ENCODE data around the gene PDZK1IP1.

The PDZK1IP1 gene

DNA sequence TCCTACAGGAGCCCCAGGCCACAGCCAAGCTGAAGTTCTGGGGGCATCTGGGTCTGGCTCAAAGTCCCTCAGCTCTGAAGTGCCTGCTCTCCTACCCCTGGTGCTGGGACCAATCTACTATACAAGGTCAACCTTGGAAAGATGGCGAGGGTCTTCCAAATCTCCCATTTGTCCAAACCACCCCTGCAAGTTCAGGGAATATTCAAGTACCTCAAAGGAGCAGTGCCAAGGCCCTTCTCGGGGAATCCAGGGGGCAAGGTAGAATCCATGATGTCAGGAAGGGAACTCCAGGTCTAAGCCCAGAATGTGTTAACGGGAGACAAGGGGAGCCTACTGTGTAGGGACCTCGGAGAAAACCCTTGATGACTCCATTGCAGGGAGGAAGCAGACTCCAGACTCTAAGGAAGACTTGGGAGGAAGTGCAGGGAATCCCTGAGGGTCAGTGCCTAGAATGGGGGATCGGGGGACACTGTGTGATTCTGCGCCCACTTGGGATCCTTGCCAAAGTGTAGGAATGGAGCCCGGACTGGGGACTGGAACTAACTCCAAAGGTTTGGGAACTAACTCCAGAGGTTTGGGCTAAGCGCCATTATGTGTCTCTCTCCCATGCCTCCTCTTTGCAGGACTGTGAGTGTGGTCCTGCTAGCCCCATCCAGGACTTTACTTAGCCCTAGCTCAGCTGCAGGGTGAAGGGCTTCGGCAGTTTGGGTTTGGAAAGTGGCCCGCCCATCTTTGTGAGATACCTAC is 33.5 kb upstream of the PDZK1IP1 start:
- no peaks in the 10 kb centered on the region for H3K36me3 ChIP-seq (ENCODE audit: low read depth)
- no peak overlapping the region for H3K27ac ChIP-seq (ENCODE audit: poor library complexity, severe bottlenecking)
- TF ChIP-seq, protein P1, sequence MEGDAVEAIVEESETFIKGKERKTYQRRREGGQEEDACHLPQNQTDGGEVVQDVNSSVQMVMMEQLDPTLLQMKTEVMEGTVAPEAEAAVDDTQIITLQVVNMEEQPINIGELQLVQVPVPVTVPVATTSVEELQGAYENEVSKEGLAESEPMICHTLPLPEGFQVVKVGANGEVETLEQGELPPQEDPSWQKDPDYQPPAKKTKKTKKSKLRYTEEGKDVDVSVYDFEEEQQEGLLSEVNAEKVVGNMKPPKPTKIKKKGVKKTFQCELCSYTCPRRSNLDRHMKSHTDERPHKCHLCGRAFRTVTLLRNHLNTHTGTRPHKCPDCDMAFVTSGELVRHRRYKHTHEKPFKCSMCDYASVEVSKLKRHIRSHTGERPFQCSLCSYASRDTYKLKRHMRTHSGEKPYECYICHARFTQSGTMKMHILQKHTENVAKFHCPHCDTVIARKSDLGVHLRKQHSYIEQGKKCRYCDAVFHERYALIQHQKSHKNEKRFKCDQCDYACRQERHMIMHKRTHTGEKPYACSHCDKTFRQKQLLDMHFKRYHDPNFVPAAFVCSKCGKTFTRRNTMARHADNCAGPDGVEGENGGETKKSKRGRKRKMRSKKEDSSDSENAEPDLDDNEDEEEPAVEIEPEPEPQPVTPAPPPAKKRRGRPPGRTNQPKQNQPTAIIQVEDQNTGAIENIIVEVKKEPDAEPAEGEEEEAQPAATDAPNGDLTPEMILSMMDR (IDR thresholded peaks at IDR 0.05; ENCODE audit: poor library complexity, severe bottlenecking) = no peak
- H3K4me3 ChIP-seq (ENCODE audit: severe bottlenecking) = no peak overlapping the region
- DNase-seq (ENCODE audit: low spot score) (no peak), ATAC-seq (ENCODE audit: low read depth) (no peak)
- no peaks in the 10 kb centered on the region for H3K4me1 ChIP-seq (ENCODE audit: insufficient read depth, poor library complexity, severe bottlenecking)
- H3K9me3 ChIP-seq (ENCODE audit: severe bottlenecking) = no peaks in the 10 kb centered on the region
- H3K27me3 ChIP-seq (ENCODE audit: insufficient read depth, poor library complexity, severe bottlenecking) = peaks cover 62% of the 10 kb centered on the region

DNA sequence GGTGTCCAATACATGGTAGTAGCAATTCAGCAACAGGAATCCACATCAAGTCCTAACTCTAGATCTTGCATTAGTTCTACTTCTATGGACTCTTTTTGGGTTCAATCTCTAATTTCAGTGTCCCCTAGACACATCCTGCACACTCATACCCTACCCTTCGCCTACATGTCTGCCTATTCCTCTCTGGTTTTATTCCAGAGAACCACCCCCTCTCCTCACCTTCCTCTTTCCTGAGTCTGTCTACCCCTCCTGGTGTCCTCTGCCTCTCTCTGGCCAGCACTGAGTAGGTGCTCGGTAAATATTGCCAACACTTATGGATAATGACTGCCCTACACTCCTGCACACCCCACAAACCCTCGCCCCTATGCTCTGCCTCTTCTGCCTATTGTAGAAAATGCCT is 32.6 kb upstream of the PDZK1IP1 start:
- no peak for ATAC-seq (ENCODE audit: low read depth)
- H3K4me3 ChIP-seq (ENCODE audit: severe bottlenecking) = no peak overlapping the region
- DNase-seq (ENCODE audit: low spot score) = no peak
- H3K27me3 ChIP-seq (ENCODE audit: insufficient read depth, poor library complexity, severe bottlenecking) = peaks cover 53% of the 10 kb centered on the region
- no peaks in the 10 kb centered on the region for H3K9me3 ChIP-seq (ENCODE audit: severe bottlenecking)
- no peaks in the 10 kb centered on the region for H3K4me1 ChIP-seq (ENCODE audit: insufficient read depth, poor library complexity, severe bottlenecking)
- H3K36me3 ChIP-seq (ENCODE audit: low read depth) = no peaks in the 10 kb centered on the region
- TF ChIP-seq, protein P1 (IDR thresholded peaks at IDR 0.05; ENCODE audit: poor library complexity, severe bottlenecking) = no peak
- no peak overlapping the region for H3K27ac ChIP-seq (ENCODE audit: poor library complexity, severe bottlenecking)

DNA sequence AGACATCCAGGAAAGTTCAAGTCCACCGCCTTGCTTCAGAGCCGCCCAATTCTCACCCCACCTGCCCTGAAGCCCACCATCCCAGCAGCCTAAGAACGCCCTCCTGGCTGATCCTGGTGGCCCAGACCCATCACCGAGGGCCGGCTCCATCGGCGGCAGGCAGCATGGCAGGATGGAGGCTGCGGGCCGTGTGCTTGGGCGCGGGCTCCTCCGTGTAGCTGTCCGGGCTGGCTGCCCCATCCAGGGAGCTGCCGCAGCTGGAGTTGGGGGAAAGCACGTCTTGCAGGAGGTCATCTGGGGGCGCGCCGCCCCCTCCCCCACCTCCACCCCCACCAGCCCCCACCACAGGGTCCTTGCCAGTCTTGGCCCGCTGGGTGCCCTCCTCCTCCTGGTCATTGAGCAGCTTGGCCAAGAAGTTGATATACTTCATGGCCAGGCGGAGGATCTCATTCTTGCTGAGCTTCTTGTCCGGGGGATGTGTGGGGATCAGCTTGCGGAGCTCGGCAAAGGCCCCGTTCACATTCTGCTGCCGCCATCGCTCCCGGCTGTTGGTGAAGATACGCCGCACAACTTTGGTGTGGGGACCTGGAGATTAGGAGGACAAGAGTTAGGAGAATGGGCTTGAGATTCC is 29.9 kb upstream of the PDZK1IP1 start:
- TF ChIP-seq, protein P1 (IDR thresholded peaks at IDR 0.05; ENCODE audit: poor library complexity, severe bottlenecking) = no peak
- H3K4me3 ChIP-seq (ENCODE audit: severe bottlenecking) = no peak overlapping the region
- H3K4me1 ChIP-seq (ENCODE audit: insufficient read depth, poor library complexity, severe bottlenecking) = no peaks in the 10 kb centered on the region
- DNase-seq (ENCODE audit: low spot score) = no peak
- no peaks in the 10 kb centered on the region for H3K36me3 ChIP-seq (ENCODE audit: low read depth)
- no peak overlapping the region for H3K27ac ChIP-seq (ENCODE audit: poor library complexity, severe bottlenecking)
- ATAC-seq (ENCODE audit: low read depth) = no peak
- H3K27me3 ChIP-seq (ENCODE audit: insufficient read depth, poor library complexity, severe bottlenecking) = peaks cover 25% of the 10 kb centered on the region
- no peaks in the 10 kb centered on the region for H3K9me3 ChIP-seq (ENCODE audit: severe bottlenecking)

DNA sequence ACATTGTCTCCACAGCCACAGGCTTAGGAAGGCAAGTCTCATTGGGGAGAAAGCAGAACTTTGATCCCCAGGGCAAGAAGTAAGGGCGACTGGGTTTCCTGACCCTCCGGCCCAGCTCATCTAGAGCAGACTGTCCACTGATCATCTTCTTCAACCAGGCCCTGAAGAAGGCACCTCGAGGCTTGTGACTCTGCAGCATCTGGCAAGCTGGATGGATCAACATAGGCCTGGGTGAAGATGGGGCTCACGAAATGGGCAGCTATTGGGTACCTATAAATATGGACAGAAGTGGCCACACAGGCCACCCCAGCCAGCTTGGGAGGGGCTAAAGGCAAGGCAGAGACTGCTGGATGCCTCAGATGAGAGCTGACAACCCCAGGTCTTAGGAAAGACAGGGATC is 29.2 kb upstream of the PDZK1IP1 start:
- no peaks in the 10 kb centered on the region for H3K4me1 ChIP-seq (ENCODE audit: insufficient read depth, poor library complexity, severe bottlenecking)
- TF ChIP-seq, protein P1 (IDR thresholded peaks at IDR 0.05; ENCODE audit: poor library complexity, severe bottlenecking) = no peak
- DNase-seq (ENCODE audit: low spot score) = no peak
- H3K4me3 ChIP-seq (ENCODE audit: severe bottlenecking) = no peak overlapping the region
- H3K27me3 ChIP-seq (ENCODE audit: insufficient read depth, poor library complexity, severe bottlenecking) = peaks cover 18% of the 10 kb centered on the region
- H3K27ac ChIP-seq (ENCODE audit: poor library complexity, severe bottlenecking) = no peak overlapping the region
- no peak for ATAC-seq (ENCODE audit: low read depth)
- no peaks in the 10 kb centered on the region for H3K36me3 ChIP-seq (ENCODE audit: low read depth)
- no peaks in the 10 kb centered on the region for H3K9me3 ChIP-seq (ENCODE audit: severe bottlenecking)
